Endodermal cell (in vitro differentiated cells): Measurements from ENCODE around the gene LILRB5. TPM values are rescaled to one million over a fixed set of nuclear protein-coding genes. Genes with fewer than 3 reads are reported as not detected.
A peak's percentile ranks its signal among the peaks of the same experiment; 100 is the strongest.

ENCODE experiments used
- DNase-seq: peaks from one replicate; pipeline ENCODE4 v3.0.0-alpha.2; 2017
- H3K27ac ChIP-seq: 2 replicates; pipeline ENCODE4 v1.5.1; 2013; ENCODE audit warnings: mild to moderate bottlenecking, low read depth, low read length, moderate library complexity
- H3K27me3 ChIP-seq: 2 replicates; pipeline ENCODE4 v1.6.1; 2013; ENCODE audit warnings: mild to moderate bottlenecking, low read length, moderate library complexity; ENCODE audit not compliant: insufficient read depth, control insufficient read depth, poor library complexity, severe bottlenecking
- H3K36me3 ChIP-seq: 2 replicates; pipeline ENCODE4 v1.7.0; 2013; ENCODE audit warnings: mild to moderate bottlenecking, low read length, moderate library complexity; ENCODE audit not compliant: control insufficient read depth, insufficient read depth
- H3K4me1 ChIP-seq: one replicate; pipeline ENCODE4 v1.7.0; 2013; ENCODE audit warnings: low read length; ENCODE audit not compliant: control insufficient read depth, insufficient read depth
- H3K4me3 ChIP-seq: 2 replicates; pipeline ENCODE4 v1.5.1; 2013; ENCODE audit warnings: mild to moderate bottlenecking, low read length, moderate library complexity
- H3K9ac ChIP-seq: 2 replicates; pipeline ENCODE4 v1.6.1; 2013; ENCODE audit warnings: mild to moderate bottlenecking, low read length, moderate library complexity; ENCODE audit not compliant: poor library complexity, severe bottlenecking; ENCODE audit errors: extremely low read depth
- H3K9me3 ChIP-seq: 2 replicates; pipeline ENCODE4 v1.6.1; 2013; ENCODE audit warnings: mild to moderate bottlenecking, low read length, moderate library complexity; ENCODE audit not compliant: control insufficient read depth
- H3K27ac Mint-ChIP-seq: 2 replicates; pipeline ENCODE4 v1.8.0; 2020; ENCODE audit warnings: mixed read lengths
- H3K27me3 Mint-ChIP-seq: 2 replicates; pipeline ENCODE4 v1.8.0; 2021; ENCODE audit warnings: mild to moderate bottlenecking, mixed read lengths; ENCODE audit not compliant: insufficient read depth
- H3K36me3 Mint-ChIP-seq: 2 replicates; pipeline ENCODE4 v1.8.0; 2020; ENCODE audit warnings: low read depth, mixed read lengths
- H3K4me1 Mint-ChIP-seq: 2 replicates; pipeline ENCODE4 v1.8.0; 2020; ENCODE audit warnings: mixed read lengths
- H3K4me3 Mint-ChIP-seq: 2 replicates; pipeline ENCODE4 v1.8.0; 2020; ENCODE audit warnings: mild to moderate bottlenecking, moderate library complexity, mixed read lengths
- H3K9me3 Mint-ChIP-seq: 2 replicates; pipeline ENCODE4 v1.8.0; 2020; ENCODE audit warnings: mild to moderate bottlenecking, mixed read lengths
- CTCF ChIP-seq: fragments of 200-600 bp; sonication (generic); conservative IDR thresholded peaks from 2 replicates; pipeline ENCODE4 v1.5.0; 2021; ENCODE audit warnings: antibody characterized with exemption, mild to moderate bottlenecking
- whole genome bisulfite sequencing, 2 experiments: methylation state at CpG; one replicate each; pipeline versions ENCODE4 v1.1.5 to v1.1.7; 2013; ENCODE audit warnings: missing lambda C conversion rate in 2 of 2, mixed read lengths in 1 of 2; ENCODE audit not compliant: insufficient coverage in 1 of 2, insufficient read length in 1 of 2; 5-methylcytosine and 5-hydroxymethylcytosine counted together
- microRNA-seq: library from miRNA; unstranded; fragments of <30 nt; microRNA quantifications from one replicate; pipeline ENCODE4 v1.2.0, GENCODE V29; 2020; ENCODE audit warnings: borderline microRNAs expressed
- total RNA-seq, 2 donors: library from RNA; stranded (reverse); fragmentation: NEBNext Ultra II Directional in 1 of 2; extraction: Animal tissue kit (Norgen Biotek cat#: 25700) in 1 of 2; gene quantifications; 2 replicates in 1 of 2; 3 replicates in 1 of 2; pipeline ENCODE4 v1.2.1, GENCODE V29; 2021

LILRB5 gene
- total RNA-seq, 2 donors from 2014 or later: not detected

GRCh38 chr19:54201980-54202379 lies 55.1 kb downstream of the LILRB5 start:
- no peaks in the 10 kb centered on the region for H3K27me3 Mint-ChIP-seq
- H3K4me1 Mint-ChIP-seq: peaks cover 37% of the 10 kb centered on the region
- H3K4me3 Mint-ChIP-seq: peak overlapping the region; percentile 93
- H3K9me3 ChIP-seq: no peaks in the 10 kb centered on the region
- no peak for TF ChIP-seq CTCF
- no peak for DNase-seq
- H3K27ac ChIP-seq: no peak overlapping the region
- no peaks in the 10 kb centered on the region for H3K27me3 ChIP-seq
- WGBS, 2 experiments: 81 to 87% methylated on average over 12 to 13 of the region's 13 CpGs
- H3K9ac ChIP-seq: peak overlapping the region; percentile 98
- H3K4me3 ChIP-seq: peak overlapping the region; percentile 98
- no peaks in the 10 kb centered on the region for H3K9me3 Mint-ChIP-seq
- peaks cover 16% of the 10 kb centered on the region for H3K4me1 ChIP-seq
- peaks cover 68% of the 10 kb centered on the region for H3K36me3 Mint-ChIP-seq
- H3K36me3 ChIP-seq: peaks cover 63% of the 10 kb centered on the region
- peak overlapping the region; percentile 100 for H3K27ac Mint-ChIP-seq

- no peaks in the 10 kb centered on the region for H3K9me3 Mint-ChIP-seq
- 3 to 4% methylated on average over 17 to 28 of the region's 28 CpGs for WGBS, 2 experiments
- H3K27me3 Mint-ChIP-seq: no peaks in the 10 kb centered on the region
- peak overlapping the region; percentile 100 for H3K27ac Mint-ChIP-seq
- peaks cover 60% of the 10 kb centered on the region for H3K36me3 ChIP-seq
- peak overlapping the region; percentile 93 for H3K4me3 Mint-ChIP-seq
- H3K27me3 ChIP-seq: no peaks in the 10 kb centered on the region
- H3K9ac ChIP-seq: peak overlapping the region; percentile 98
- H3K9me3 ChIP-seq: no peaks in the 10 kb centered on the region
- H3K36me3 Mint-ChIP-seq: peaks cover 63% of the 10 kb centered on the region
- peaks cover 33% of the 10 kb centered on the region for H3K4me1 Mint-ChIP-seq
- H3K27ac ChIP-seq: peak overlapping the region; percentile 94
- peaks cover 16% of the 10 kb centered on the region for H3K4me1 ChIP-seq
- H3K4me3 ChIP-seq: peak overlapping the region; percentile 98
- no peak for TF ChIP-seq CTCF
- no peak for DNase-seq
These were observed 55.8 kb downstream of the LILRB5 start for GRCh38 chr19:54201172-54201701.

Small RNA genes within 50 kb of the gene (microRNA-seq; reads per million reads assigned to microRNA genes)
- gene MIR4752: not detected

Other genes with a start within 250 kb of the LILRB5 start
- not detected for gene VSTM1, start 193.4 kb downstream of the LILRB5 start, total RNA-seq
- gene TARM1, start 175.9 kb downstream of the LILRB5 start, total RNA-seq: not detected
- under 1 TPM; 0.20 to 0.44 TPM for gene OSCAR, start 156.5 kb downstream of the LILRB5 start, total RNA-seq
- 100 to 1,000 TPM; 196 to 229 TPM for gene NDUFA3, start 154.4 kb downstream of the LILRB5 start, total RNA-seq
- gene TFPT, start 141.6 kb downstream of the LILRB5 start, total RNA-seq: 10 to 100 TPM; 19.5 to 21.6 TPM
- gene PRPF31, start 141.5 kb downstream of the LILRB5 start, total RNA-seq: 10 to 100 TPM; 79.0 to 85.5 TPM
- gene CNOT3, start 119.5 kb downstream of the LILRB5 start, total RNA-seq: 10 to 100 TPM; 78.9 to 82.7 TPM
- gene LENG1, start 97.6 kb downstream of the LILRB5 start, total RNA-seq: 1 to 10 TPM; 3.6 to 4.0 TPM
- gene TMC4, start 84.1 kb downstream of the LILRB5 start, total RNA-seq: 10 to 100 TPM; 32.7 to 46.6 TPM
- gene MBOAT7, start 67.7 kb downstream of the LILRB5 start, total RNA-seq: 100 to 1,000 TPM; 126 to 131 TPM
- gene TSEN34, start 66.0 kb downstream of the LILRB5 start, total RNA-seq: 10 to 100 TPM; 26.0 to 27.5 TPM
- gene RPS9, start 56.4 kb downstream of the LILRB5 start, total RNA-seq: 1,000 to 10,000 TPM; 1,302 to 1,460 TPM
- not detected for gene LILRB3, start 34.3 kb downstream of the LILRB5 start, total RNA-seq
- not detected for gene LILRA6, start 14.5 kb downstream of the LILRB5 start, total RNA-seq
- gene LILRB2, start 23.8 kb upstream of the LILRB5 start, total RNA-seq: not detected
- gene LILRA5, start 55.9 kb upstream of the LILRB5 start, total RNA-seq: not detected
- not detected for gene LILRA4, start 81.9 kb upstream of the LILRB5 start, total RNA-seq
- not detected for gene LAIR1, start 107.7 kb upstream of the LILRB5 start, total RNA-seq
- gene TTYH1, start 158.2 kb upstream of the LILRB5 start, total RNA-seq: 1 to 10 TPM; 1.0 to 2.0 TPM
- gene LENG8, start 191.9 kb upstream of the LILRB5 start, total RNA-seq: 100 to 1,000 TPM; 139 to 171 TPM
- gene LENG9, start 206.5 kb upstream of the LILRB5 start, total RNA-seq: 1 to 10 TPM; 2.5 to 3.5 TPM
- gene CDC42EP5, start 216.0 kb upstream of the LILRB5 start, total RNA-seq: under 1 TPM in 1 of 2 donors, not detected in 1; 0.49 TPM
- not detected for gene LAIR2, start 245.6 kb upstream of the LILRB5 start, total RNA-seq